Mesenchymal stem cell (in vitro differentiated cells and primary cell): ENCODE measurements around the gene RAB1B.

ENCODE experiments used
- DNase-seq: peaks from one replicate; pipeline ENCODE4 v3.0.0-alpha.2; 2013
- H2AFZ ChIP-seq: one replicate; pipeline ENCODE4 v1.6.1; 2013; ENCODE audit warnings: low read depth, mild to moderate bottlenecking, control low read depth, inconsistent platforms, low read length, moderate library complexity
- H2AK5ac ChIP-seq: 2 replicates; pipeline ENCODE4 v1.6.1; 2013; ENCODE audit warnings: low read length, moderate library complexity, mild to moderate bottlenecking, inconsistent platforms; ENCODE audit not compliant: severe bottlenecking
- H2BK120ac ChIP-seq: one replicate; pipeline ENCODE4 v1.6.1; 2013; ENCODE audit warnings: low read depth, mild to moderate bottlenecking, inconsistent platforms, low read length, moderate library complexity
- H2BK12ac ChIP-seq, 2 experiments: one replicate each; pipeline ENCODE4 v1.6.1; 2013; ENCODE audit warnings: inconsistent platforms in 2 of 2, low read length in 2 of 2, mild to moderate bottlenecking in 2 of 2, moderate library complexity in 2 of 2, control low read depth in 1 of 2
- H2BK15ac ChIP-seq: one replicate; pipeline ENCODE4 v1.6.1; 2013; ENCODE audit warnings: mild to moderate bottlenecking, low read depth, inconsistent platforms; ENCODE audit not compliant: poor library complexity, severe bottlenecking
- H2BK5ac ChIP-seq: 2 replicates; pipeline ENCODE4 v1.6.1; 2013; ENCODE audit warnings: low read depth, mild to moderate bottlenecking, low read length, control low read depth, inconsistent platforms; ENCODE audit not compliant: poor library complexity, severe bottlenecking
- H3K14ac ChIP-seq, 2 experiments: one replicate each; pipeline ENCODE4 v1.6.1; 2013; ENCODE audit warnings: inconsistent platforms in 2 of 2, low read length in 2 of 2, control low read depth in 1 of 2, mild to moderate bottlenecking in 1 of 2, moderate library complexity in 1 of 2
- H3K18ac ChIP-seq, 2 experiments: one replicate each; pipeline ENCODE4 v1.6.1; 2013; ENCODE audit warnings: inconsistent platforms in 2 of 2, low read length in 2 of 2, control low read depth in 1 of 2, low read depth in 1 of 2, mild to moderate bottlenecking in 1 of 2
- H3K23ac ChIP-seq, 2 experiments: one replicate each; pipeline ENCODE4 v1.6.1; 2013; ENCODE audit warnings: inconsistent platforms in 2 of 2, low read length in 2 of 2, mild to moderate bottlenecking in 2 of 2, moderate library complexity in 2 of 2, control low read depth in 1 of 2
- H3K27ac ChIP-seq: 2 replicates; pipeline ENCODE4 v1.5.1; 2013; ENCODE audit warnings: mild to moderate bottlenecking, moderate library complexity, low read length, control low read depth, inconsistent platforms; ENCODE audit not compliant: poor library complexity, severe bottlenecking
- H3K27me3 ChIP-seq, 2 experiments: 2 replicates each; pipeline versions ENCODE4 v1.6.1 to v1.7.0; 2013; ENCODE audit warnings: low read length in 2 of 2, mild to moderate bottlenecking in 2 of 2, moderate library complexity in 2 of 2, control low read depth in 1 of 2, inconsistent platforms in 1 of 2; ENCODE audit not compliant: control insufficient read depth in 1 of 2, insufficient read depth in 1 of 2
- H3K36me3 ChIP-seq, 2 experiments: 2 replicates each; pipeline versions ENCODE4 v1.6.1 to v1.7.0; 2013; ENCODE audit warnings: low read length in 2 of 2, control low read depth in 1 of 2, inconsistent platforms in 1 of 2, low read depth in 1 of 2, mild to moderate bottlenecking in 1 of 2; ENCODE audit not compliant: insufficient read depth in 2 of 2, control insufficient read depth in 1 of 2
- H3K4ac ChIP-seq, 2 experiments: one replicate each; pipeline ENCODE4 v1.6.1; 2013; ENCODE audit warnings: inconsistent platforms in 2 of 2, low read length in 2 of 2, mild to moderate bottlenecking in 2 of 2, moderate library complexity in 2 of 2, control low read depth in 1 of 2, low read depth in 1 of 2
- H3K4me1 ChIP-seq: 2 replicates; pipeline ENCODE4 v1.6.1; 2013; ENCODE audit warnings: low read depth, low read length, control low read depth; ENCODE audit not compliant: control insufficient read depth, insufficient read depth
- H3K4me2 ChIP-seq: 2 replicates; pipeline ENCODE4 v1.6.1; 2013; ENCODE audit warnings: low read length, mild to moderate bottlenecking, inconsistent platforms; ENCODE audit not compliant: poor library complexity, severe bottlenecking
- H3K4me3 ChIP-seq, 2 experiments: 2 replicates each; pipeline versions ENCODE4 v1.5.1 to v1.7.0; 2013; ENCODE audit warnings: low read length in 2 of 2, mild to moderate bottlenecking in 2 of 2, control low read depth in 1 of 2, low read depth in 1 of 2; ENCODE audit not compliant: insufficient read depth in 1 of 2
- H3K79me1 ChIP-seq: replicated peaks from 2 replicates; pipeline ENCODE4 v1.6.1; 2013; ENCODE audit warnings: mild to moderate bottlenecking, control low read depth, low read length, inconsistent platforms; ENCODE audit not compliant: poor library complexity, severe bottlenecking
- H3K9ac ChIP-seq: 2 replicates; pipeline ENCODE4 v1.7.0; 2013; ENCODE audit warnings: mild to moderate bottlenecking, low read length, moderate library complexity
- H3K9me3 ChIP-seq: 2 replicates; pipeline ENCODE4 v1.7.0; 2013; ENCODE audit warnings: mild to moderate bottlenecking, low read length; ENCODE audit not compliant: control insufficient read depth
- H4K8ac ChIP-seq: one replicate; pipeline ENCODE4 v1.6.1; 2013; ENCODE audit warnings: inconsistent platforms, mild to moderate bottlenecking, low read length, moderate library complexity
- H4K91ac ChIP-seq: one replicate; pipeline ENCODE4 v1.6.1; 2013; ENCODE audit warnings: mild to moderate bottlenecking, low read length, inconsistent platforms
- WGBS: methylation state at CpG from one replicate; pipeline ENCODE4 v1.1.7; 2013; ENCODE audit warnings: mixed read lengths; 5-methylcytosine and 5-hydroxymethylcytosine counted together

The RAB1B gene

GRCh38 chr11:66267379-66268243, 828 bp upstream of the RAB1B start:
- H2BK15ac ChIP-seq, result peak overlapping the region; percentile 92
- H3K4me3 ChIP-seq, result peak overlapping the region; percentile 59 to 97
- 1% methylated on average over 56 of the region's 61 CpGs for WGBS
- no peak overlapping the region for H2BK5ac ChIP-seq
- H3K18ac ChIP-seq, result peak overlapping the region; percentile 61 to 85
- peak overlapping the region; percentile 37 for H4K91ac ChIP-seq
- H3K14ac ChIP-seq, result peak overlapping the region in 1 of 2 experiments; percentile 68
- H3K9ac ChIP-seq, result peak overlapping the region; percentile 98
- peak overlapping the region; percentile 82 for H4K8ac ChIP-seq
- H3K27ac ChIP-seq, result peak overlapping the region; percentile 83
- peaks cover 55 to 64% of the 10 kb centered on the region in 2 experiments for H3K36me3 ChIP-seq
- no peak overlapping the region for H3K23ac ChIP-seq
- H2AK5ac ChIP-seq, result peak overlapping the region; percentile 53
- H3K4me1 ChIP-seq, result peaks cover 11% of the 10 kb centered on the region
- peak; percentile 89 for DNase-seq
- H2BK12ac ChIP-seq, result no peak overlapping the region
- no peaks in the 10 kb centered on the region for H3K27me3 ChIP-seq
- H2AFZ ChIP-seq, result no peak overlapping the region
- H3K4me2 ChIP-seq, result peak overlapping the region; percentile 81
- H3K9me3 ChIP-seq, result no peaks in the 10 kb centered on the region
- H3K4ac ChIP-seq, result peak overlapping the region; percentile 34 to 79
- H2BK120ac ChIP-seq, result peak overlapping the region; percentile 66
- peaks cover 26% of the 10 kb centered on the region for H3K79me1 ChIP-seq

GRCh38 chr11:66268952-66269905, 790 bp downstream of the RAB1B start:
- Histone ChIP-seq H3K27me3 (no peaks in the 10 kb centered on the region), H3K4me3 (peak overlapping the region; percentile 90 to 97)
- peak; percentile 75 for DNase-seq

GRCh38 chr11:66271816-66272215, 3.4 kb downstream of the RAB1B start:
- no peak overlapping the region for H3K4me2 ChIP-seq
- no peak overlapping the region for H2BK12ac ChIP-seq
- no peak overlapping the region for H3K4me3 ChIP-seq
- no peak overlapping the region for H2BK15ac ChIP-seq
- H3K9me3 ChIP-seq, result no peaks in the 10 kb centered on the region
- peaks cover 14% of the 10 kb centered on the region for H3K79me1 ChIP-seq
- no peak overlapping the region for H2BK5ac ChIP-seq
- no peak overlapping the region for H3K14ac ChIP-seq
- no peak overlapping the region for H2AK5ac ChIP-seq
- H3K18ac ChIP-seq, result no peak overlapping the region
- H4K91ac ChIP-seq, result no peak overlapping the region
- H3K9ac ChIP-seq, result no peak overlapping the region
- peak overlapping the region in 1 of 2 experiments; percentile 34 for H3K23ac ChIP-seq
- no peak overlapping the region for H2BK120ac ChIP-seq
- DNase-seq, result no peak
- H3K4ac ChIP-seq, result no peak overlapping the region
- no peak overlapping the region for H2AFZ ChIP-seq
- peaks cover 56 to 64% of the 10 kb centered on the region in 2 experiments for H3K36me3 ChIP-seq
- H3K4me1 ChIP-seq, result peaks cover 6% of the 10 kb centered on the region
- H4K8ac ChIP-seq, result no peak overlapping the region
- H3K27me3 ChIP-seq, result no peaks in the 10 kb centered on the region
- H3K27ac ChIP-seq, result no peak overlapping the region
- over 99% methylated on average over 7 of the region's 7 CpGs for WGBS

More at GRCh38 chr11:66268952-66269905, 790 bp downstream of the RAB1B start:
- Histone ChIP-seq H3K9ac (peak overlapping the region; percentile 98), H2BK5ac (no peak overlapping the region), H4K91ac (peak overlapping the region; percentile 88), H3K9me3 (no peaks in the 10 kb centered on the region), H3K23ac (no peak overlapping the region), H3K14ac (peak overlapping the region in 1 of 2 experiments; percentile 72), H2BK120ac (peak overlapping the region; percentile 99), H4K8ac (peak overlapping the region; percentile 59), H3K36me3 (peaks cover 56 to 64% of the 10 kb centered on the region in 2 experiments), H2BK15ac (peak overlapping the region; percentile 3), H3K18ac (peak overlapping the region; percentile 88 to 96), H2AK5ac (peak overlapping the region; percentile 79), H3K4me1 (peaks cover 11% of the 10 kb centered on the region), H2AFZ (no peak overlapping the region), H3K27ac (peak overlapping the region; percentile 82), H2BK12ac (peak overlapping the region in 1 of 2 experiments; percentile 0), H3K4me2 (peak overlapping the region; percentile 88), H3K4ac (peak overlapping the region; percentile 91 to 96), H3K79me1 (peaks cover 25% of the 10 kb centered on the region)
- 6% methylated on average over 32 of the region's 32 CpGs for WGBS
